Activated CD4-positive, alpha-beta T cell treated with anti-CD3 and anti-CD28 coated beads for 36 hours (primary cell): ENCODE results near the gene CTNNB1. TPM values are rescaled to one million over a fixed set of nuclear protein-coding genes. Genes with fewer than 3 reads are reported as not detected.
A peak's percentile ranks its signal among the peaks of the same experiment; 100 is the strongest.

Experiments used
- ATAC-seq: fragments of 200-7000 bp; cut with Tn5 transposase; one replicate; pipeline ENCODE4 v1.10.0; 2021; ENCODE audit warnings: mild to moderate bottlenecking, moderate library complexity
- CTCF ChIA-PET: fragments of 350-600 bp; sonication (Branson Sonifier 250); formaldehyde crosslinking; loops from one replicate; lab custom pipeline; 2021; ENCODE audit warnings: antibody characterized with exemption; lab: Charles Lee
- POLR2A ChIA-PET: fragments of 350-600 bp; sonication (Branson Sonifier 250); formaldehyde crosslinking; loops from one replicate; lab custom pipeline; 2021; ENCODE audit warnings: antibody characterized with exemption, inconsistent platforms; lab: Charles Lee
- DNase-seq: peaks from one replicate; pipeline ENCODE4 v3.0.0-alpha.2; 2020
- H3K27ac Mint-ChIP-seq: one replicate; pipeline ENCODE4 v1.8.0; 2021; ENCODE audit warnings: mixed read lengths
- H3K27me3 Mint-ChIP-seq: one replicate; pipeline ENCODE4 v1.8.0; 2021; ENCODE audit warnings: mixed read lengths
- H3K36me3 Mint-ChIP-seq: one replicate; pipeline ENCODE4 v1.8.0; 2021; ENCODE audit warnings: low read depth, mixed read lengths
- H3K4me1 Mint-ChIP-seq: one replicate; pipeline ENCODE4 v1.8.0; 2021; ENCODE audit warnings: mixed read lengths
- H3K4me3 Mint-ChIP-seq: one replicate; pipeline ENCODE4 v1.8.0; 2021; ENCODE audit warnings: mild to moderate bottlenecking, moderate library complexity, mixed read lengths
- H3K9me3 Mint-ChIP-seq: one replicate; pipeline ENCODE4 v1.8.0; 2021; ENCODE audit warnings: low read depth, mixed read lengths
- intact Hi-C, 2 experiments: fragments of 100-400 bp; cut with DNase I in 1 of 2; cut with micrococcal nuclease in 1 of 2; formaldehyde crosslinking; loops; one replicate each; pipeline versions ENCODE4 v1.14.2 to v1.15.1; 2022 to 2024; cut with DNase I, micrococcal nuclease
- total RNA-seq, 2 experiments: library from RNA; stranded (reverse); gene quantifications; one replicate each; pipeline ENCODE4 v1.2.3, GENCODE V29; 2021

CTNNB1 gene
- total RNA-seq, 2 experiments from 2014 or later = 114 to 158 TPM

DNA sequence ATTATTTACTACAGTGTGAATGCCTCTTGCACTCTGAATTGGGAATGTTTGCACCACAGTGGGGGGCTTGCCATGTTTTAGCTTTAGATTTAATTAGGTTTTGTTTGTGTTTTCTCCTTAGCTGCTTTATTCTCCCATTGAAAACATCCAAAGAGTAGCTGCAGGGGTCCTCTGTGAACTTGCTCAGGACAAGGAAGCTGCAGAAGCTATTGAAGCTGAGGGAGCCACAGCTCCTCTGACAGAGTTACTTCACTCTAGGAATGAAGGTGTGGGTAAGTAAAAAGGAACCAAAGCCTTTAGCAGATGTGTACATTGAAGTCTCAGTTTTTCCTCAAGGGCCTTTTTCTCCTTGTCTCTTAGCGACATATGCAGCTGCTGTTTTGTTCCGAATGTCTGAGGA is 36.9 kb downstream of the CTNNB1 start:
- no peaks in the 10 kb centered on the region for H3K4me1 Mint-ChIP-seq
- H3K27ac Mint-ChIP-seq = no peak overlapping the region
- DNase-seq = no peak
- H3K27me3 Mint-ChIP-seq = no peaks in the 10 kb centered on the region
- intact Hi-C loops = no loop called here
- ChIA-PET CTCF (interaction anchor here (0.6 to 1.0 kb wide), 2 partner anchors 10 to 73 kb away, joined by 3 read pairs; no protein-coding TSS in a partner anchor), POLR2A (no interaction called here)
- ATAC-seq = no peak
- peaks cover 74% of the 10 kb centered on the region for H3K36me3 Mint-ChIP-seq
- no peak overlapping the region for H3K4me3 Mint-ChIP-seq
- H3K9me3 Mint-ChIP-seq = no peaks in the 10 kb centered on the region

DNA sequence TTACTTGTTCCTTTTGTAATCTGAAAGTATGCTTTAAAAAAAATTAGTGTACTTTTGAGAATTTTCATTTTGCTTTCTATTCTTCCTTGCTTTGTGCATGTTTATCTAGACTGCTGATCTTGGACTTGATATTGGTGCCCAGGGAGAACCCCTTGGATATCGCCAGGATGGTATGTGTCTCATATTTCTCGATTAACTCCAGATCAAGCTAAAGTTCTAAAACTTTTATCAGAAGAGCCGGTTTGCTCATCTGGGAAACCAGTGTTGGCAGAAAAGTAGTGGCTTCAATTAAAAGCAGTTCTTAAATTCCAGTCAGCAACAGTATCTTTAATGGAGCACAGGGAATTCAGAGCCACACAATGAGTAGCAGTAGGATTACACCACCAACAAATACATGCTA is 38.6 kb downstream of the CTNNB1 start:
- ChIA-PET POLR2A (no interaction called here), CTCF (interaction anchor here (0.8 kb wide), 1 partner anchor 42 kb away, joined by 3 read pairs; no protein-coding TSS in a partner anchor)
- Mint-ChIP-seq H3K9me3 (no peaks in the 10 kb centered on the region), H3K4me1 (no peaks in the 10 kb centered on the region), H3K36me3 (peaks cover 67% of the 10 kb centered on the region), H3K27ac (no peak overlapping the region), H3K4me3 (no peak overlapping the region), H3K27me3 (no peaks in the 10 kb centered on the region)
- DNase-seq = no peak
- no peak for ATAC-seq
- intact Hi-C loops = no loop called here

DNA sequence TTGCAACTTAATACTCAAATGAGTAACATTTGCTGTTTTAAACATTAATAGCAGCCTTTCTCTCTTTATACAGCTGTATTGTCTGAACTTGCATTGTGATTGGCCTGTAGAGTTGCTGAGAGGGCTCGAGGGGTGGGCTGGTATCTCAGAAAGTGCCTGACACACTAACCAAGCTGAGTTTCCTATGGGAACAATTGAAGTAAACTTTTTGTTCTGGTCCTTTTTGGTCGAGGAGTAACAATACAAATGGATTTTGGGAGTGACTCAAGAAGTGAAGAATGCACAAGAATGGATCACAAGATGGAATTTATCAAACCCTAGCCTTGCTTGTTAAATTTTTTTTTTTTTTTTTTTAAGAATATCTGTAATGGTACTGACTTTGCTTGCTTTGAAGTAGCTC is 40.3 kb downstream of the CTNNB1 start:
- no peak for ATAC-seq
- DNase-seq = no peak
- POLR2A ChIA-PET = interaction anchor here (0.6 kb wide), 1 partner anchor 62 kb away, joined by 3 read pairs; no protein-coding TSS in a partner anchor
- H3K27ac Mint-ChIP-seq = peak overlapping the region; percentile 60
- CTCF ChIA-PET = interaction anchor here (0.7 kb wide), 1 partner anchor 193 kb away, joined by 3 read pairs; no protein-coding TSS in a partner anchor
- intact Hi-C loops = no loop called here
- H3K9me3 Mint-ChIP-seq = no peaks in the 10 kb centered on the region
- no peaks in the 10 kb centered on the region for H3K4me1 Mint-ChIP-seq
- H3K4me3 Mint-ChIP-seq = no peak overlapping the region
- H3K27me3 Mint-ChIP-seq = no peaks in the 10 kb centered on the region
- H3K36me3 Mint-ChIP-seq = peaks cover 56% of the 10 kb centered on the region

- H3K36me3 Mint-ChIP-seq = peaks cover 47% of the 10 kb centered on the region
- no peaks in the 10 kb centered on the region for H3K27me3 Mint-ChIP-seq
- no peak overlapping the region for H3K27ac Mint-ChIP-seq
- no peak for ATAC-seq
- ChIA-PET POLR2A (interaction anchor here (1.0 kb wide), 1 partner anchor 43 kb away, joined by 3 read pairs; no protein-coding TSS in a partner anchor), CTCF (no interaction called here)
- no peaks in the 10 kb centered on the region for H3K9me3 Mint-ChIP-seq
- no peak overlapping the region for H3K4me3 Mint-ChIP-seq
- intact Hi-C loops = no loop called here
- DNase-seq = no peak
- H3K4me1 Mint-ChIP-seq = no peaks in the 10 kb centered on the region
Observed at GRCh38 chr3:41241161-41241560, 41.9 kb downstream of the CTNNB1 start.

DNA sequence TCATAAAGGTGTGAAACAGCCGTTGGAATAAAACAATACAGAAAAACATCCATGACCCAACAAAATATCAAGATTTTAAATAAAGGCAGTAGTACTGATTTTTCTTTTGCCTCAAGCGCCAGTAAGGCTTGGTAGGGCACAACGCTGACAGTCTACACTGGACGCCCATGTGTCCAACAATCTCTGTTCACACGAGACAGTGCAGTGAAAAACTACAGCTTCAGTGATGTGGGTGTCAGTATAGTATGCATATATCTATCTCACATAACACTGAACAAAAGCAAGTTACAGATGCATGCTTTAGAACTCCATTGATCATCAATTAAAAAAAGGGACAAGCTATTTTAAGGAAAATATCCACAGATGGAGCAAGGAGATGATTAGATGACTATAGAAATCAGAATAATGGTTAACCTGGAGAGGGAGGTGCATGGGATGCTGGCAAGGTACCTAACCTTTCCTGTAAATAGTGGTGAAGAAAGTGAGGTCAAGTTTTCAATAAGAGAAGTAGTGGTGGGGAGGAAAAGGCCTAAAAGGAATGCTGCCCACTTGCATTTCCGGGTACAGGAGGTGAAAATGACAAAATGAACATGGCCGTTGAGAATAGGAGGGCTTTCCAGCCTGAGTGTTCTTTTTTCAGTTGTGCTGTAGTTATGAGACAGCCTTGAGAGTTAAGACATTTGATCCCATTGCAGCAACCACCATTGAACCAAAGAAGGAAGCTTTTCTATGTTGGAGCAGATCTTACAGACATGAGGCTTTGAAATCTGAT is 42.7 kb downstream of the CTNNB1 start:
- POLR2A ChIA-PET = no interaction called here
- H3K27ac Mint-ChIP-seq = peak overlapping the region; percentile 51
- CTCF ChIA-PET = no interaction called here
- DNase-seq (no peak), ATAC-seq (no peak)
- peaks cover 40% of the 10 kb centered on the region for H3K36me3 Mint-ChIP-seq
- intact Hi-C loops = no loop called here
- H3K9me3 Mint-ChIP-seq = no peaks in the 10 kb centered on the region
- H3K4me1 Mint-ChIP-seq = no peaks in the 10 kb centered on the region
- no peaks in the 10 kb centered on the region for H3K27me3 Mint-ChIP-seq
- H3K4me3 Mint-ChIP-seq = no peak overlapping the region

GRCh38 chr3:41243183-41243582 is 43.9 kb downstream of the CTNNB1 start:
- Mint-ChIP-seq H3K27me3 (no peaks in the 10 kb centered on the region), H3K27ac (no peak overlapping the region), H3K9me3 (no peaks in the 10 kb centered on the region), H3K4me1 (no peaks in the 10 kb centered on the region), H3K4me3 (no peak overlapping the region), H3K36me3 (peaks cover 28% of the 10 kb centered on the region)
- ChIA-PET POLR2A (no interaction called here), CTCF (no interaction called here)
- ATAC-seq (no peak), DNase-seq (no peak)
- intact Hi-C loops = no loop called here

GRCh38 chr3:41244620-41245336 is 45.5 kb downstream of the CTNNB1 start:
- peaks cover 13% of the 10 kb centered on the region for H3K36me3 Mint-ChIP-seq
- no peaks in the 10 kb centered on the region for H3K27me3 Mint-ChIP-seq
- H3K9me3 Mint-ChIP-seq = no peaks in the 10 kb centered on the region
- DNase-seq (no peak), ATAC-seq (no peak)
- no peak overlapping the region for H3K4me3 Mint-ChIP-seq
- H3K4me1 Mint-ChIP-seq = no peaks in the 10 kb centered on the region
- intact Hi-C loops = no loop called here
- CTCF ChIA-PET = no interaction called here
- POLR2A ChIA-PET = no interaction called here
- no peak overlapping the region for H3K27ac Mint-ChIP-seq

- Mint-ChIP-seq H3K36me3 (peaks cover 7% of the 10 kb centered on the region), H3K27me3 (no peaks in the 10 kb centered on the region), H3K9me3 (peaks cover 1% of the 10 kb centered on the region), H3K27ac (no peak overlapping the region), H3K4me3 (no peak overlapping the region), H3K4me1 (no peaks in the 10 kb centered on the region)
- no peak for DNase-seq
- CTCF ChIA-PET = interaction anchor here (0.6 kb wide), 1 partner anchor 402 kb away, joined by 3 read pairs; no protein-coding TSS in a partner anchor
- POLR2A ChIA-PET = no interaction called here
- ATAC-seq = no peak
- intact Hi-C loops = no loop called here
Observed at GRCh38 chr3:41247055-41248004, 48.0 kb downstream of the CTNNB1 start.

GRCh38 chr3:41248525-41248924 is 49.2 kb downstream of the CTNNB1 start:
- Mint-ChIP-seq H3K27me3 (no peaks in the 10 kb centered on the region), H3K4me1 (no peaks in the 10 kb centered on the region), H3K36me3 (peaks cover 7% of the 10 kb centered on the region), H3K4me3 (no peak overlapping the region), H3K27ac (no peak overlapping the region), H3K9me3 (peaks cover 5% of the 10 kb centered on the region)
- ATAC-seq (no peak), DNase-seq (no peak)
- intact Hi-C loops = no loop called here
- ChIA-PET CTCF (interaction anchor here (0.8 kb wide), 1 partner anchor 855 kb away, joined by 3 read pairs; no protein-coding TSS in a partner anchor), POLR2A (no interaction called here)

GRCh38 chr3:41249318-41249717 is 50.0 kb downstream of the CTNNB1 start:
- H3K4me3 Mint-ChIP-seq = no peak overlapping the region
- ChIA-PET POLR2A (no interaction called here), CTCF (no interaction called here)
- no peaks in the 10 kb centered on the region for H3K4me1 Mint-ChIP-seq
- H3K27me3 Mint-ChIP-seq = no peaks in the 10 kb centered on the region
- no peak for ATAC-seq
- peaks cover 8% of the 10 kb centered on the region for H3K9me3 Mint-ChIP-seq
- DNase-seq = no peak
- no peak overlapping the region for H3K27ac Mint-ChIP-seq
- intact Hi-C loops = no loop called here
- H3K36me3 Mint-ChIP-seq = peaks cover 6% of the 10 kb centered on the region

- CTCF ChIA-PET = interaction anchor here (1.3 kb wide), 1 partner anchor 12 kb away, joined by 4 read pairs; no protein-coding TSS in a partner anchor
- H3K27ac Mint-ChIP-seq = no peak overlapping the region
- POLR2A ChIA-PET = no interaction called here
Observed at GRCh38 chr3:41250825-41251224, 51.5 kb downstream of the CTNNB1 start.

More at GRCh38 chr3:41250825-41251224, 51.5 kb downstream of the CTNNB1 start:
- intact Hi-C loops = no loop called here
- no peak overlapping the region for H3K4me3 Mint-ChIP-seq
- no peaks in the 10 kb centered on the region for H3K27me3 Mint-ChIP-seq
- DNase-seq = no peak
- no peaks in the 10 kb centered on the region for H3K4me1 Mint-ChIP-seq
- no peak for ATAC-seq
- H3K36me3 Mint-ChIP-seq = peaks cover 4% of the 10 kb centered on the region
- peaks cover 8% of the 10 kb centered on the region for H3K9me3 Mint-ChIP-seq
